Kidney (tissue), 14 donors: ENCODE measurements around the gene MTIF3. TPM values are rescaled to one million over a fixed set of nuclear protein-coding genes. Genes with fewer than 3 reads are reported as not detected.

Experiments used
- DNase-seq, 5 donors: peaks; one replicate each; pipeline ENCODE4 v3.0.0-alpha.2; 2013 to 2020
- FAIRE-seq: peaks from 2 replicates; lab custom pipeline; 2012; peaks lifted over from hg19 to GRCh38; lab: Jason Lieb, UNC
- H3K27ac ChIP-seq, 2 donors: one replicate each; pipeline ENCODE4 v1.7.0; 2013; ENCODE audit warnings: low read depth in 2 of 2, low read length in 2 of 2, inconsistent platforms in 1 of 2
- H3K27me3 ChIP-seq: one replicate; pipeline ENCODE4 v1.7.1; 2013; ENCODE audit warnings: low read length, inconsistent platforms; ENCODE audit not compliant: control insufficient read depth, insufficient read depth
- H3K36me3 ChIP-seq, 3 donors: one replicate each; pipeline versions ENCODE4 v1.7.0 to v1.7.1; 2013; ENCODE audit warnings: low read length in 3 of 3, control low read depth in 1 of 3, inconsistent platforms in 1 of 3; ENCODE audit not compliant: insufficient read depth in 3 of 3, control insufficient read depth in 2 of 3
- H3K4me1 ChIP-seq, 3 donors: one replicate each; pipeline versions ENCODE4 v1.7.0 to v1.7.1; 2013; ENCODE audit warnings: low read length in 3 of 3, inconsistent platforms in 1 of 3, low read depth in 1 of 3; ENCODE audit not compliant: control insufficient read depth in 2 of 3, insufficient read depth in 2 of 3
- H3K4me3 ChIP-seq, 3 donors: one replicate each; pipeline versions ENCODE4 v1.7.0 to v1.8.1; 2013; ENCODE audit warnings: low read length in 3 of 3, control low read depth in 1 of 3, inconsistent platforms in 1 of 3
- H3K9ac ChIP-seq, 3 donors: one replicate each; pipeline versions ENCODE4 v1.7.0 to v1.7.1; 2013; ENCODE audit warnings: low read length in 3 of 3, control low read depth in 1 of 3, inconsistent platforms in 1 of 3
- H3K9me3 ChIP-seq, 3 donors: one replicate each; pipeline versions ENCODE4 v1.7.0 to v1.7.1; 2013; ENCODE audit warnings: low read length in 3 of 3, control low read depth in 1 of 3, inconsistent platforms in 1 of 3; ENCODE audit not compliant: control insufficient read depth in 2 of 3, insufficient read depth in 1 of 3
- CTCF ChIP-seq: IDR thresholded peaks from 3 replicates; pipeline ENCODE4 v1.5.1; 2012; ENCODE audit warnings: mild to moderate bottlenecking, moderate library complexity, borderline replicate concordance; ENCODE audit not compliant: insufficient read depth; ENCODE audit errors: extremely low read depth
- intact Hi-C: fragments of 100-400 bp; cut with DNase I; formaldehyde crosslinking; loops from one replicate; pipeline ENCODE4 v1.11.1; 2022
- polyA plus RNA-seq: library from polyadenylated mRNA; stranded (reverse); fragments of 350-450 nt; fragmentation: Illumina TruSeq; extraction: RNeasy Lipid Tissue Mini Kit (QIAGEN cat#74804); gene quantifications from one replicate; pipeline ENCODE4 v1.2.3, GENCODE V29; 2014; ENCODE audit warnings: low read depth, low replicate concordance; ENCODE audit not compliant: insufficient read depth
- total RNA-seq: library from RNA; stranded (reverse); fragmentation: NEBNext Ultra II Directional; extraction: Animal tissue kit (Norgen Biotek cat#: 25700); gene quantifications from one replicate; pipeline ENCODE4 v1.2.1, GENCODE V29; 2021
- donor health status: control.
- donor health status: control.
- donor health status: control.
- donor health status: control.
- donor health status: control.
- donor health status: DM: yes; HTN: yes; CAD: no.
- donor health status: Normal renal cell carcinoma (clear cell type).

MTIF3 gene
- total and polyA plus RNA-seq, 2 donors from 2014 or later = 48.5 to 130 TPM

DNA sequence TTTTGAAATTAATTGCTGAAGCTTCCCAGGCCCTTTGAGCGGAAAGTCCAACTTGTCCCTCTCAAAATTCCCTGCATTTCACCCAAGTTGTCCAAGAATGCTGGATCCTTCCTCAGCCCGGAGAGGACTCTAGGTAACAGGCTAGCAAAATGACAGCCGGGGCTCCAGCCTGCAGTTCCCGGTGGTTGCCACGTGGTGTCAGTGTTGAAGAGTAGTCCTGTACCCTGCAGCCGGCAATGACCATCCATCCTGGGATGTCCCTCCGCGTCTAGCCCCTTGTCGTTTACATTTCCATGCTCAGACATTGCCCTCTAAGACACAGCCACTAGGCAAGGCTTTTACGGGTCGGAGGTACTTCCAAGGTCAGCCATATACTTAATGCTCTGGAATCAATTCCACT is 31.4 kb upstream of the MTIF3 start:
- DNase-seq (peak in 4 of 5 donors; percentile 20 to 51 (median 33)), FAIRE-seq (no peak)
- H3K9ac ChIP-seq = no peak overlapping the region
- no peaks in the 10 kb centered on the region for H3K36me3 ChIP-seq
- no peaks in the 10 kb centered on the region for H3K4me1 ChIP-seq
- intact Hi-C loops = no loop called here
- H3K27me3 ChIP-seq = no peaks in the 10 kb centered on the region
- peak; percentile 47 for TF ChIP-seq CTCF
- H3K27ac ChIP-seq = no peak overlapping the region
- H3K4me3 ChIP-seq = no peak overlapping the region
- peaks cover 0 to 5% (median 0%) of the 10 kb centered on the region in 3 donors for H3K9me3 ChIP-seq

DNA sequence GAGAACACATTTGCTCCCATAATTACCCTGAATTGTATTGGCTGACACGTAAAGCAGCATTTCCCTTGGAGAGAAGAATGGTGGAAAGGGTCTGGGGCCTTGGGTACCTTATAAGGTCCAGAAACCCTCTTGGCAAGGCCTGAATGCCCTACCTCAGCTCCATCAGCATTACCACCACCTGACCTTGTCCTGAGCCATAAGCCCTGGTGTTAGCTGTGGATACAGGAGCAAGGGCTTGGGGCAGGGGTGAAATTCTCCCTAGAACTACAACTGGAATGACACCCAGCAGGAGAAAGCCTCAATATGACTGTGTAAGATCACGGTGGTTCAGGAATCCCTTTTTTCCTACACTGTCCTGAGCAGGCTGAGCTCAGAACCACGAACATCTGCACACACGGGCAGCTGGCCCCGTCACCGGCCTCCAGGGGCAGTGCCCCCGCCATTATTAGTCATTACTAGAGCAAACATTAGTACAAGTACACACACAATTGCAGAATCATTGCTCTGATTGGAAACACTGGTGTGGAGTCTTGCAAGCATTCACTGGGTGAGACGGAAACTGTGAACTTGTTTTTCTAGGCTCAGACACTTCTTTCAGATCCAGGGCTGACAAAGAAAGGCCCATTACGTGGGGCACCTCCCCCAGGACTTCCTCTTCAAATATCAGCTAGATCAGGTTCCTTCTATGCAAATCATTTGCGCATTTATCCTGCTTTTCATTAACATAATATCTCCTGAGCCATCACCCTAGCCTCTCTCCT is 26.8 kb upstream of the MTIF3 start:
- intact Hi-C loops = no loop called here
- TF ChIP-seq CTCF = no peak
- no peak overlapping the region for H3K4me3 ChIP-seq
- DNase-seq (peak in 2 of 5 donors; percentile 17), FAIRE-seq (no peak)
- H3K27ac ChIP-seq = no peak overlapping the region
- no peaks in the 10 kb centered on the region for H3K4me1 ChIP-seq
- H3K9ac ChIP-seq = no peak overlapping the region
- no peaks in the 10 kb centered on the region for H3K27me3 ChIP-seq
- peaks cover 0 to 4% (median 0%) of the 10 kb centered on the region in 3 donors for H3K9me3 ChIP-seq
- no peaks in the 10 kb centered on the region for H3K36me3 ChIP-seq

DNA sequence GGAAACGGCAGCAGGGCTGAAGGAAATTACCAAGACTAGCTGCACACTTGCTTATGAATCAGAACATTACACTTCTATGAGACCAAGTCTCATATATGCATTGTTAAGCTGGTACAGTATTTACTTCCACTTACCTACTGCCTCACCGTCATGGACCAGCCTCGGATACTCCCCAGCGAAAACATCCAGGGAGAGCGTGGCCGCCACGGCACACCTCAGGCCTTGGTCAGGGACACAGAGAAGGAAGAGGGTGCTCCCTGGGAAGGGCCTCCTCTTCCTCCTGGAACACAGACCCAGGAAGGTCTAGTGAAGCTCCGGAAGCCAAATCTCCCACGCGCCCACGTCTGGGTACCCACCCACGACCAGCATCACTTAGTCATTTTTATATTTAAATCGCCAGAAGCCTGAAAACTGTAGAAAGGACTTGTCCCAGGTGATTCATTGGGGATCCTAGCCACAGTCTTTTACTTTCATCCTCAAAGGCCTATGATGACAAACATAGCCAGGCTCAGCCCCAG is 24.4 kb upstream of the MTIF3 start:
- no peak overlapping the region for H3K4me3 ChIP-seq
- no peak for DNase-seq
- intact Hi-C loops = no loop called here
- TF ChIP-seq CTCF = no peak
- no peaks in the 10 kb centered on the region for H3K36me3 ChIP-seq
- no peak overlapping the region for H3K9ac ChIP-seq
- H3K9me3 ChIP-seq = no peaks in the 10 kb centered on the region
- H3K27me3 ChIP-seq = no peaks in the 10 kb centered on the region
- no peak overlapping the region for H3K27ac ChIP-seq
- H3K4me1 ChIP-seq = no peaks in the 10 kb centered on the region
- FAIRE-seq = no peak
